HG03066 (cell line): ENCODE measurements around the gene LRP2BP.

Experiments used
- ATAC-seq: cut with Tn5 transposase; IDR thresholded peaks from one replicate; pipeline ENCODE4 v1.9.1; 2021; ENCODE audit warnings: low read depth; ENCODE audit not compliant: unreplicated experiment

The LRP2BP gene

DNA sequence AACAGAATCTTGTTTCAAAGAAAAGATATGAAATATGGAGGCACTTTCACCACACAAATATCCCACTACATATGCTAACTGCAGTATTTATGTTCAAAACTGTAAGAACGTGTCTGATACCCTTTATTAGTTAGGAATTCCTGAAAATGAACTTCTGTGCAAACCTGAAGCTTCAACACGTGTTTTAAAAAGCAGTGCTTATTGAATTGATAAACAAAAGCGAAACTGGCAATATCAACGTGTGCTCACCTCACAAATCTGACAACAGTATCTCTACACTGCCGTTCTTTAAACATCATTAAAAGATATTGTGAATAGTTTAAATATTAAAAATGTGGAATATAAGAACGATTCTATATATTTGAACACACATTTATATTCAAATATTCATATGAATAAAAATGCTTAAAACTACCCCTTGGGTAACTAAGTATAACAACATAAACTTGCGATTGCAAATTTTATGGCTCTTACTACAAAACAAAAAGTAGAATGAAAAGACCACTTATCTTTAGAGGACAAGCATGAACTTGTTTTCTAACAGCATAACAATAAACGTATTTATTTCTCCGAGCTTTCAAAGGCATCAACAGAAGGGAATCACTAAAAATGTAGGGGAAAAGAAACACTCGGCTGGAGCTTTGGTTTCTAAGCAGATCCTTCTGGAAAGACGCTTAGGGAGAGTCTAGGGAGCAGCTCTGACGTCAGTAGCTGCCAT is at the start of gene LRP2BP:
LRP2BP (minus strand) TSS at position 687 of the 718 bp plus-strand sequence. CDS start 17,738 bp downstream, outside the sequence.
- no peak for ATAC-seq

DNA sequence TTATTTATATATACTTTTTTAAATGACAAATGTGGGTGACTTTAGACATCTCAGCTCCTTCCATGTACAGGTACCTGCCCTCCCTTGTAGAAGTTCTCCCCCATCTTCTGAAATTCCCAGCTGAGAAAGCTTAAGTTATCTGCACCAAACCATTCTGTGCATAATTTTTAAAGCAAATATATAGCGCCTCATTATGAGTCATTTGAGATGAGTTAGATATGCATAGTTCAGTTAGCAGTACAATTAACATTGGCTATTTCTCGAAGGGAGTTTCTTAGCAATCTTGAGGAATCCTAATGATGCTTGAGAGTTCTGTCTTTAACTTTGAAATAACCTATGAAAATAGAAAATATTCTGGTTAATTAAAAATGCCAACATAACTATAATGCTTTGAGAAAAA is 49.5 kb upstream of the LRP2BP start:
- no peak for ATAC-seq

GRCh38 chr4:185441479-185441878 is 45.8 kb upstream of the LRP2BP start:
- ATAC-seq = no peak

- ATAC-seq = no peak
Measured at GRCh38 chr4:185437809-185438208, 42.1 kb upstream of the LRP2BP start.

GRCh38 chr4:185435466-185435865 is 39.7 kb upstream of the LRP2BP start:
- no peak for ATAC-seq

DNA sequence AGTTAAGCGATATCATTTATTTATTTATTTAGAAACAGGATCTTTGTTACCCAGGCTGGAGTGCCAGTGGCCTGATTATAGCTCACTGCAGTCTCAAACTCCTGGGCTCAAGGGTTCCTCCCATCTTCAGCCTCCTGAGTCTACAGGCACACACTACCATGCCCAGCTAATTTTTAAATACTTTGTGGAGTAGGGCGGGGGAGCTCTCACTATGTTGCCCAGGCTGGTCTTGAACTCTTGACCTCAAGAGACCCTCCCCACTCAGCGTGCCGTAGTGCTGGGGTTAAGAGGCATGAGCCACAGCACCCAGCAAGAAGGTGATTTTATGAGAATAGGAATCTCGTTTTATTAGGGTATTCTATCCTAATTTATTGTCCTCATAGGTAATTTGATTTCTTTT is 33.9 kb upstream of the LRP2BP start:
- no peak for ATAC-seq

GRCh38 chr4:185426960-185427688 is 31.4 kb upstream of the LRP2BP start:
- no peak for ATAC-seq

DNA sequence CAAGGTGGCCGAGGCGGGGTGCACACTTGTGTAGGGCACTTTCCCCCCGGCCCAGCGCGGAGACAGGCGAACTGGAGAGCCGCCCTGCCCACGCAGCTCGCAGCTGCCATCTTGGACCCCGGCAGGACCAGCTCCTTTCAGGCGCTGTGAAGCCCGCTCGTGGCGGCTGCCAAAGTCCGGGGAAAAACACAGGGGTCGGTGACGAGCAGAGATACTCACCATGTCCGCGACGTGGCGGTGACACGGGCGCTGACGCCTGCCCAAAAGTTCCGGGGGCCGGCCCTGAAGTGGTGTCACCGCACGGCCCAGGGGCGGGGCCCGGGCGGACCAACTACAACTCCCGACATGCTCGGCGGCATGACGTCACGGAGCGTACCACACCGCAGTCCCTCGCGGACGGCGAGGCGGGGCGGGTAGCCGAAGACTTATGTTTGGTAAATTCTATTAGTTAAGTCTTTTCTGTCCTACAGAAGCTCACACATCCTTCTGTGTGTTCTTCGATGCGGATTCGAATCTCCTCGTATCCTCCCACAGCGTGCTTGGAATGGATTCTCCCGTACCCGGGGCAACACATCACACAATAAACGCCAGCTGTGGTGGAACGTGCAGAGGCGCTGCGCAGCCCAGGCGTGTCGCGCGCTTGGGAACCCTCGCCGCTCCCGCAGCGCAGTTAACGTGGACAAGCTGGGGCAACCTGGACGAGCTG is 30.1 kb upstream of the LRP2BP start, which contains the start of gene UFSP2:
UFSP2 (minus strand) TSS at position 318 of the 706 bp plus-strand sequence; CDS start at position 222, 96 bp downstream.
- peak; percentile 90 for ATAC-seq

GRCh38 chr4:185424905-185425646 is 29.4 kb upstream of the LRP2BP start:
- ATAC-seq = peak; percentile 3

DNA sequence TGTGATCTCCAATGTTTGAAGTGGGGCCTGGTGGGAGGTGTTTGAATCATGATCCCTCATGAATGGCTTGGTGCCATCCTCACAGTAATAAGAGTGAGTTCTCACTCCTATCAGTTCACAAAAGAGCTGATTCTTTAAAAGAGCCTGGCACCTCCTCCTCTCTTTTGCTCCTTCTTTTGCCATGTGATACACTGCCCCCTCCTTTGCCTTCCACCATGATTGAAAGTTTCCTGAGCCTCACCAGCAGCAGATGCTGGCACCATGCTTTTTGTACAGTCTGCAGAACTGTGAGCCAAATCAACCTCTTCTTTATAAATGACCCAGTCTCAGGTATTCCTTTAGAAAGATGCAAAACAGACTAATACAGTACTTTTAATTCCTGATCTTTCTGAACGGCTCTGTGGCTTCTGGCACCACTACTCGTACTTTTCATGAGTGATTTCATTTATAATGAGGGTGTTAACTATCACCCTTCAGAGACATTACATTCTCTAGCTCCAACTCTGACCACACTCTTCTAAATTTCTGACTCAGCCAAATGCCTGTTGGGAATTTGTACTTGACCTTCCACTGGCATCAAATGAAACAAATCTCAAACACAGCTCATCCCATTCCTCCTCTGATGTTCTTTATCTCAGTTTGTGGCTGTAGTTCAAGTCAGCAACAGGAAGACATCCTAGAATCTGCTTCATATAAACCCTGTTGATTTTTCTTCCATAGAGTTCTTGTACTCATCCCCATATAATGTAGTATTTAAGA is 25.8 kb upstream of the LRP2BP start:
- no peak for ATAC-seq

DNA sequence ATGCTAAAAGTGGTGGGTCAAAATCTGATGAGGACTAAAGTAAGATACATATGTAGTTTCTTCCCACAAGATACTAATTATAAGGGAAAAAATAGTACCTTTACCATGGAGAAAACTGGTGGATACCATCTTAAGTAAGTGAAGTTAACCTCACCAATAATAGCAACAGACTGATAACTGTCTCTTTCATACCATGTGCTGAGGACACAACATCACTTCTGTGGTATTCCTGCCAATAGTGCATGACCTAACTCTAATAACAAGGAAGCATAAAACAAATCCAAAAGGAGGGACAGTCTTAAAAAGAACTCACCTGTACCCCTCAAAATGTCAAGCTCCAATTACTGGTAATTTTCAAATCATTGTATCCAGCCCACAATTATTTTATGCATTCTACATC is 21.2 kb upstream of the LRP2BP start:
- ATAC-seq = no peak

- no peak for ATAC-seq
Measured at GRCh38 chr4:185412412-185412811, 16.7 kb upstream of the LRP2BP start.

GRCh38 chr4:185411849-185412248 is 16.1 kb upstream of the LRP2BP start:
- ATAC-seq = no peak

DNA sequence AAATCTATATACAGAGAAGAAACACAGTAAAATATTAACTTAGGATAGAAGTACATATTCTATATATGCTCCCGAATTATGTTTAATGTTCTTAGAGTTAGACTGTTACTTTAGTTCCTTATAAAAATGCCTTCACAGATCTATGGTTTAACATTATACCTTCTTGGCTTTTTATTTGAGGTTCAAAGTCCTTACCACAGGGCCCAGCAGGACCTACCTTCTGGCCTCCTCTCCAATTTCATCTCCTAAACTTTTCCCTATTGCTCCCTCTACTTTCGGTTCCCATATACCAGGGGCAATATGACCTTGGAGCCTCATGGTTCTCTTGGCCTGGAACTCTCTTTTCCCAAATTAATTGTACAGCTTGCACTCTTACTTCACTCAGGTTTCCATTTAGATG is 12.7 kb upstream of the LRP2BP start:
- no peak for ATAC-seq

DNA sequence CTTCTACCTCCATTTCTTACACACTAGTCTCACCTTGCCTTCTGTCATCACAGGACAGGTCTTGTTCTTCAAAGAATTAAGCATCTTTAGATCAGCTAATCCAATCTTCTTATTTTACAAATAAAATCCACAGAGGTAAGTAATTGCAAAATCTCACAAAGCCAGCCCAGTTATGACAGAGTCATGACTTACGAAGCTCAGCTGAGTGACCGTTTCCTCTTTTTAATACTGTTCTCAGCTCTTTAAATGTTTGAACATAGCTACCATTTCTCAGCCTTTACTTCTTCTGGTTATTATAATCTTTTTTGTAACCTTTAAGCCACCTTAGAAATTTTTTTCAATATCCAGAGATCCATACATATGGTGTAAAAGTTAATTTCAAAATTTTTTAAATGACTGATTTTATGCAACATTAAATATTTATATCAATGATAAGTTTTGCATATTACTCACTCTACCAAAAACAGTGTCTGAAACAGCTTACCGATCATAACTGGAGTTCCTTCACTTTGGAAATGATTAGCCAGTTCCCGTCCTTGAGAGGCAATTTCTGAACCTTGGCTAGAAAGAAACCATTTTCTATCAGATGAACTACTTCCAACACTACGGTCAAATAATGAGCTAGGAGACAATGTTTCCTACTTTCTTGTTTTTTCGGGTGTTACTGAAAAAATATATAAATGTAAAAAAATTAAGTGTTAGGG is 9.7 kb upstream of the LRP2BP start:
- ATAC-seq = no peak

GRCh38 chr4:185404031-185404430 is 8.3 kb upstream of the LRP2BP start:
- ATAC-seq = no peak

- ATAC-seq = no peak
Measured at GRCh38 chr4:185399466-185399865, 3.7 kb upstream of the LRP2BP start.

DNA sequence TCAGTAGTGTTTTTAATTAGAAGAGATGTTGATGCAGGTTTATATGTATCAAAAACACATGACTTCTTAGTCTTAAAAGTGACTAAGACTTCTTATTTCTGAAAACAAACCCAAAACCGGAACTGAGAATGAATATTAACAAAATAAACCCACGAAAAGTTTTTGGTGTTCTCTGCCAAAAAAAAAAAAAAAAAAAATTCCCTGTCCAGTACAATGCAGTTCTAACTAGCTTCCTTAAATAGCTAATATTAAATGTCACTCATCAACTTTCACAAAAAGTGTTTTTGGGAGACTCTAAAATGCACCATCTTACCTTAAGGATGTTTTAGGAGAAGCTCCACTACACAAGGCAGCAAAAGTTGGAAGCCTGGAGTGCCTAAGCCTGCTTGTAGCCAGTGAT is 2.9 kb upstream of the LRP2BP start:
- no peak for ATAC-seq

GRCh38 chr4:185396724-185397385 is 1.1 kb upstream of the LRP2BP start, which contains the start of gene ANKRD37:
TSS of gene ANKRD37 (plus strand) at chr4:185396841. CDS start at chr4:185396924, 83 bp downstream.
- no peak for ATAC-seq
